HUES48 (cell line): Measurements from ENCODE around the gene NPHS1.

Experiments
- H3K27ac ChIP-seq: one replicate; pipeline ENCODE4 v1.7.0; 2013; ENCODE audit warnings: low read depth, low read length, inconsistent platforms
- H3K27me3 ChIP-seq: 2 replicates; pipeline ENCODE4 v1.6.1; 2013; ENCODE audit warnings: mild to moderate bottlenecking, low read length; ENCODE audit not compliant: control insufficient read depth, insufficient read depth
- H3K36me3 ChIP-seq: 2 replicates; pipeline ENCODE4 v1.6.1; 2013; ENCODE audit warnings: low read length; ENCODE audit not compliant: control insufficient read depth, insufficient read depth
- H3K4me1 ChIP-seq: 2 replicates; pipeline ENCODE4 v1.6.1; 2013; ENCODE audit warnings: mild to moderate bottlenecking, low read length; ENCODE audit not compliant: control insufficient read depth, insufficient read depth
- H3K4me3 ChIP-seq: 2 replicates; pipeline ENCODE4 v1.5.1; 2013; ENCODE audit warnings: mild to moderate bottlenecking, low read depth, low read length
- H3K9ac ChIP-seq: 2 replicates; pipeline ENCODE4 v1.6.1; 2013; ENCODE audit warnings: mild to moderate bottlenecking, low read depth, low read length, moderate library complexity
- H3K9me3 ChIP-seq: 2 replicates; pipeline ENCODE4 v1.6.1; 2013; ENCODE audit warnings: low read length; ENCODE audit not compliant: control insufficient read depth, insufficient read depth

NPHS1 gene

GRCh38 chr19:35890113-35890650, 37.9 kb upstream of the NPHS1 start:
- H3K9ac ChIP-seq, result no peak overlapping the region
- no peak overlapping the region for H3K4me3 ChIP-seq
- H3K4me1 ChIP-seq, result no peaks in the 10 kb centered on the region
- H3K9me3 ChIP-seq, result no peaks in the 10 kb centered on the region
- peaks cover 62% of the 10 kb centered on the region for H3K36me3 ChIP-seq
- H3K27ac ChIP-seq, result no peak overlapping the region
- no peaks in the 10 kb centered on the region for H3K27me3 ChIP-seq

GRCh38 chr19:35889370-35890112, 37.2 kb upstream of the NPHS1 start:
- Histone ChIP-seq H3K4me1 (no peaks in the 10 kb centered on the region), H3K4me3 (no peak overlapping the region), H3K36me3 (peaks cover 58% of the 10 kb centered on the region), H3K9me3 (no peaks in the 10 kb centered on the region), H3K27ac (no peak overlapping the region), H3K9ac (no peak overlapping the region), H3K27me3 (no peaks in the 10 kb centered on the region)

DNA sequence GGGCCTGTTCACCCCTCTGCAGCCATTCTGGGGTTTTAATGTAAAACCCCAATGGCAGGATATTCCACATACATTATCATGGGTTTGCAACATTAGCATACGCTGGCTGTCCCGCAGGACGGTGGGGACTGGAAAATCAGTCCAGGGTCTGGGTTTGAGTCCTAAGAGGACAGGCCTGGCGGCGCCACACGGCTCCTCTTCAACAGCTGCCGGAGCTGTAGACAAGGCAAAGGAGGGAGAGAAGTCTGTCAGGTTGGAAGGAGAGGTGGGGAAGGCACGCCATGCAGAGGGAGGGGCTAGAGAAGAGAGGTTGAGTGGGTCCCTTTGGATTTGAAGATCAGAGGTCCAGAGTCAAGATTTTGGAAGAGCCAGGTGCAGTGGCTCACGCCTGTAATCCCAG, 36.1 kb upstream of the NPHS1 start:
- H3K27me3 ChIP-seq, result no peaks in the 10 kb centered on the region
- no peaks in the 10 kb centered on the region for H3K4me1 ChIP-seq
- no peak overlapping the region for H3K4me3 ChIP-seq
- H3K9ac ChIP-seq, result no peak overlapping the region
- H3K36me3 ChIP-seq, result peaks cover 52% of the 10 kb centered on the region
- H3K27ac ChIP-seq, result no peak overlapping the region
- H3K9me3 ChIP-seq, result no peaks in the 10 kb centered on the region

DNA sequence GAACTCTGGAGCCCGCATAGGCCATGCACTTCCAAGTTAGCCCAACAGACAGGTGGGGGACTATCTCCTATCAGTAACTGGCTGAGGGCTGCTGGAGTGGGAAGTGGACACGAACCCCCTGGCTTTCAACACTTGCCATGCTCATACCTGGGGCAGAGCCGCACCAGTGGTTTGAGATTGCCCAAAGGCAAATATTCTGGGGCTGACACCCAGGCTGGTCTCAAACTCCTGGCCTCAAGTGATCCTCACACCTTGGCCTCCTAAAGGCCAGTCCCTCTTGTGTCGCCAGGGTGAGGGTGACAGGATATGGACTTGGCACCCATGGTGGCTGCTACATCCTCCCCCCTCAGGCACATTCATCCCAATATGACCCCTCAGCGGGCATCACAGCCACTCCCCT, 34.9 kb upstream of the NPHS1 start:
- no peaks in the 10 kb centered on the region for H3K27me3 ChIP-seq
- no peaks in the 10 kb centered on the region for H3K4me1 ChIP-seq
- no peak overlapping the region for H3K27ac ChIP-seq
- no peak overlapping the region for H3K9ac ChIP-seq
- peaks cover 42% of the 10 kb centered on the region for H3K36me3 ChIP-seq
- H3K9me3 ChIP-seq, result no peaks in the 10 kb centered on the region
- no peak overlapping the region for H3K4me3 ChIP-seq

GRCh38 chr19:35885904-35886303, 33.6 kb upstream of the NPHS1 start:
- Histone ChIP-seq H3K27ac (no peak overlapping the region), H3K4me1 (no peaks in the 10 kb centered on the region), H3K9me3 (no peaks in the 10 kb centered on the region), H3K9ac (no peak overlapping the region), H3K27me3 (no peaks in the 10 kb centered on the region), H3K36me3 (peaks cover 39% of the 10 kb centered on the region), H3K4me3 (no peak overlapping the region)

DNA sequence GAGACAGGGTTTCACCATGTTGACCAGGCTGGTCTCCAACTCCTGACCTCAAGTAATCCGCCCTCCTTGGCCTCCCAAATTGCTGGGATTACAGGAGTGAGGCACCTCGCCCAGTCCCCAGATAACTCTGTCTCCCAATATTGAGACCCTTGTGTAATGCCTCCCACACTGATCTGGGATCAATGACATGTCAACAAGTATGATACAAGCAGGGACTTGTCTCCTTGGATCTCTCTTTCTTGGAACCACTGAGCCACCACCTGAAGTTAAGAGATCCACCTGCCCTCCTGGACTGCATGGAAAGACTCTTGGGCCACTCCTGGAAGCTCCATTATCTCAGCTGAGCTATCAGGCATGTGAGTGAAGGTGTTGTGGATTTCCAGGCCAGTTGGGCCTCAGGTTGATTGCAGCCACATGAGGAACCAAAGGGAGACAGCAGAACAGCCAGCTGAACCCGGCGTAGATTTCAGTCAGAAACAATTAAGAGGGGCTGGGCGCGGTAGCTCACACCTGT, 33.0 kb upstream of the NPHS1 start:
- Histone ChIP-seq H3K27me3 (no peaks in the 10 kb centered on the region), H3K36me3 (peaks cover 32% of the 10 kb centered on the region), H3K4me3 (no peak overlapping the region), H3K9me3 (no peaks in the 10 kb centered on the region), H3K27ac (no peak overlapping the region), H3K4me1 (no peaks in the 10 kb centered on the region), H3K9ac (no peak overlapping the region)

GRCh38 chr19:35883882-35884281, 31.6 kb upstream of the NPHS1 start:
- Histone ChIP-seq H3K9ac (no peak overlapping the region), H3K4me3 (no peak overlapping the region), H3K27me3 (no peaks in the 10 kb centered on the region), H3K27ac (no peak overlapping the region), H3K4me1 (peaks cover 7% of the 10 kb centered on the region; the same call in 1 of the 2 replicates), H3K9me3 (no peaks in the 10 kb centered on the region), H3K36me3 (peaks cover 18% of the 10 kb centered on the region)

DNA sequence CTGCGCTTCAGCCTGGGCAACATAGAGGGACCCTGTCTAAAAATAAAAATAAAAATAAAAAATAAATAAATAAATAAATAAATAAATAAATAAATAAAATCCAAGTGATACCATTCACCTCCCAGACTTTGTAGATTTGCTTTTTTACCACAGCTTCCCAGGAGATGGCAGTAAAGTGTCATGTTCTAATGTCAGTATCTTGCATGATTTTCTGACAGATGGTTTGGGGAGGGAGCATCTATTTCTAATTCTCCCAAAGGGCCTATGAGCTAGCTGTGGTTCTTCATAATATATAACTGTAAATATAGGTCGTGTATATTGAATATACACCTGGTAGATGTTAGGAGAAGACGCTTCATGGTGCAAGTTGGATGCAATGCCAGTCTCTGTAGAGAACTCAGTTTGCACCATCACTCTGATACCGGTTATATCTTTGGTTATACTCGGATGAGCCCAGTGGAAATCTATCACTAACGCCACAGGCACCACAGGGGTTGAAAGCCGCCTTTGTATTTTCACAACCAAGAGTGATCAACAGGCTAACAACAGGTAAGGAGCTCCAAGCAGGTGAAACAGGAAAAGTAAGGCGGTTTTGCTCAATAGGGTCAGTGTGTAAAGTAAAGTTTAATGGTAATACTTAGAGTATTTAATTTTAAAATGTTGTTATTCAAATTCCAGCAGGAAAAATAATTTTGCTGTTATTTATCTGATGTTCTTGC, 30.0 kb upstream of the NPHS1 start:
- Histone ChIP-seq H3K9ac (no peak overlapping the region), H3K4me1 (peaks cover 7% of the 10 kb centered on the region; the same call in 1 of the 2 replicates), H3K9me3 (no peaks in the 10 kb centered on the region), H3K36me3 (peaks cover 5% of the 10 kb centered on the region; the same call in 1 of the 2 replicates), H3K27ac (no peak overlapping the region), H3K4me3 (no peak overlapping the region), H3K27me3 (no peaks in the 10 kb centered on the region)

DNA sequence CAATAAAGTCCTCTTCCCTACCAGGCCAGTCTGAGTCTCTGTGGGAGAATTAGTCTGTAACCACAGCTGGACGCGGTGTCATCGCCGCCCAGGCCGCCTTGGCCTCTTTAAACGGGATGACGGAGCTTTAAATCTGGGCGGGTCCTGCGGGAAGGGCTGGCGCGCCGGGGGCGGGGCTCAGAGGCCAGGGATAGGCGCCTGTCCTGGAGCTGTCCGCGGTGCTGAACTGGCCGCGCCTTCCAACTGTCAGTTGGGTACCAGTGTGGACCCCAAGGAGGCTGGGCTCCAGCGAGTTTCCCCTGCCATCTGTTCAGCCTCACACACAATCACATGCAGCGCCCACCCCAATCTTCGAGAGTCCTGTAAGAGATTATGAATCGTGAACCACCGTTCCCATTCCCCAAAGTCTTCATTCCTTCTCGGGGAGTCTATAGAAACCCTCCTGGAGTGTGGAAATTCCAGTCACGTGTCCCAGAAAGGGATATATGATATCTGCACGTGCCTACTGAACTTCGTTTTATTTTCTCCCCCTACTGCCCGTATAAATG, 27.5 kb upstream of the NPHS1 start:
- Histone ChIP-seq H3K4me1 (peaks cover 7% of the 10 kb centered on the region; the same call in 1 of the 2 replicates), H3K9ac (no peak overlapping the region), H3K27ac (no peak overlapping the region), H3K9me3 (no peaks in the 10 kb centered on the region), H3K27me3 (no peaks in the 10 kb centered on the region), H3K36me3 (no peaks in the 10 kb centered on the region), H3K4me3 (0 out of 2 replicates have a peak overlapping the region, but pooled peaks have one; percentile 2)

GRCh38 chr19:35879068-35879467, 26.8 kb upstream of the NPHS1 start:
- Histone ChIP-seq H3K27ac (no peak overlapping the region), H3K27me3 (no peaks in the 10 kb centered on the region), H3K9me3 (no peaks in the 10 kb centered on the region), H3K9ac (no peak overlapping the region), H3K4me3 (no peak overlapping the region), H3K36me3 (no peaks in the 10 kb centered on the region), H3K4me1 (peaks cover 7% of the 10 kb centered on the region; the same call in 1 of the 2 replicates)
